NCI-H345 (cell line): ENCODE results near the gene ADAM12.
"Not testable (repeated sequence)": the region's sequence is repeated elsewhere in the genome, so short reads cannot be mapped to it uniquely, and the experiment has no call there.

Source experiments
- DNase-seq: peaks from one replicate; lab custom pipeline; 2025; lab: John Stamatoyannopoulos, UW

Gene ADAM12

GRCh38 chr10:126373972-126374371 lies 14.3 kb downstream of the ADAM12 start:
- DNase-seq: no peak

GRCh38 chr10:126373147-126373546 lies 15.1 kb downstream of the ADAM12 start:
- no peak for DNase-seq

DNA sequence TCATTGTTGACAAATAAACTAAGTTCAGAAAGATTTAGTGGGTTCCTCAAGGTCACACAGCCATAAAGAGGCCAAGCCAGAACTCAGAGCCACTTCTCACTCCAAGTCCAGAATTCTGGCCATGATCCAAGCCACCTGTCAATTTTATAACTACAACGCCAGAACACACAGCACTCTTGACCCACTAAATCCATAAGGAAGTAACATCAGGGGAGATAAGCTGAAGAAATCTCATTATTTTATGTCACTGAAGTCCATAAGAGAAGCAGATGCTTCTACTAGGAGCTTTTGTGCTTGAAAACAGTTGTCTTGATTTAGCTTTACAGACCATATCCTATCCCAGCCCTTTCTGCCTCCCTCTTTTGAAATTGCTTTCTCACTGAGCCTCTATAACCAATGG lies 15.9 kb downstream of the ADAM12 start:
- no peak for DNase-seq

- no peak for DNase-seq
These were observed 19.1 kb downstream of the ADAM12 start for GRCh38 chr10:126369125-126369710.

GRCh38 chr10:126357169-126357568 lies 31.1 kb downstream of the ADAM12 start:
- no peak for DNase-seq

GRCh38 chr10:126353666-126354065 lies 34.6 kb downstream of the ADAM12 start:
- no peak for DNase-seq

DNA sequence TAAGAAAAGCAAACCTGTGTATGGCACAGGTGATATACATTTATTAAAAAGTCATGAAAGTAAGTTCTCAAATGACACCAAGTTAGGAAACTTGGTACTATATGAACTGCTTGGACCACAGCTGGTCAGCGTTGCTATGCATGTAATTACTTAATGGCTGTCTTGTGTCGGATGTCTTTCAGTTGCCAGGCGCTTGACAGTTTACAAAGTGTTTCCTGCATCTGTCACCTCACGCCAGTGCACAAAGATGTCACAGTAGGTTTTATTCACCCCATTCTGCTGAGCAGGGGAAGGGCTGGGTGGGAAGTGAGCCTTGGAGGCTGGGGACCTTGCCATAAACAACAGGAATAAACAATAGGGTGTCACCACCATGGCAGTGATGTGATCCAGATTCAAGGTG lies 35.8 kb downstream of the ADAM12 start:
- no peak for DNase-seq

- DNase-seq: no peak
These were observed 37.3 kb downstream of the ADAM12 start for GRCh38 chr10:126351021-126351420.

DNA sequence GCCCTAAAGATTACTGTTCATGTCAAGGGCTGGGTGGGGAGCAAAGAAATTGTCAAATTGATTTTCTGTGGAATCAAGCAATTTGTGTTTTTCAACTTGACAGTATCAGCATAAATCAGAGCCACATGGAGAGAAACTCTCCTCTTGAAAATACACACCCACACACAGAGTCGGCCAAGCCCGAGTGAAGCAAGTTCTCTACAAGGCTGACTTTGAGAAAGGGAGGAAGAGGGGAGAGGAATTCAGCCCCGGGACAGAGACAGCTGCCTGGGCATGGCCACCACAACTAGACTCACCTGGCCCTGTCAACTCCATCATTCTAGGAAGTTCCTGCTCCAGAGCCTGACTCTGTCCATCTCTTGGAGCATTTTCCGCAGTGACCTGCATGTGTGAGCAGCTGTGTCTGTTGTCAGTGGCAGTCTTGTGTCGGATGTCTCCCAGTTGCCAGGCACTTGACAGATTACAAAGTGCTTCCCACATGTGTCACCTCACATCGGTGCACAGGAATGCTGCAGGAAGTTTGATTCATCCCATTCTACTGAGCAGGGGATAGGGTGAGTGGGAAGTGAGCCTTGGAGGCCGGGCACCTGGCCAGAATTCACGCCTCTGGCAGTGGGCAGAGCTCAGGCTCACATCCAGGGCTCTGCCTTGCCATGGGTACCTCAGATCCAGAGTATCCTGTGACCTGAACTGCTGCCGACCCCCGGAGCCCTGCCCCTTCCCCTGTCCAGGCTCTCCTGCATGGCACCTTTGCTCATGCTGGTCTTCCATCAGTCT lies 37.9 kb downstream of the ADAM12 start:
- DNase-seq: no peak

GRCh38 chr10:126349676-126350075 lies 38.6 kb downstream of the ADAM12 start:
- no peak for DNase-seq

DNA sequence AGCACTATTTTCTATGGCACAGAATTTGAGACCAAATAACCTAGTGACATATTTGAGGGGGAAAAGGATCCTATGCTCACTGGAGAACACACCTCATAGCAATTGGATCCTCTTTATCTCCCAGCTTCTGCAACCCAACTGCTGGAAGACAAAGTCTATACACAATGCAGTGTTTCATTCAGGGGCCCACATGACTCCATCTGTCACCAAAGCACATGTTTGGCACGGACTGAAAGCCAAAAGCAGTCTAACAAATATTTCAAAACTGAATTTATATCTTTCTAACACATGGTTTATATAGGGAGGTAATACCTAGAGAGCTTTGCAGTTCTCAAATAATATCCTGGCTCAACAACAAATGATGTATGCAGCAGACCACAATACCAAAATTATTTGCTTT lies 39.2 kb downstream of the ADAM12 start:
- no peak for DNase-seq

DNA sequence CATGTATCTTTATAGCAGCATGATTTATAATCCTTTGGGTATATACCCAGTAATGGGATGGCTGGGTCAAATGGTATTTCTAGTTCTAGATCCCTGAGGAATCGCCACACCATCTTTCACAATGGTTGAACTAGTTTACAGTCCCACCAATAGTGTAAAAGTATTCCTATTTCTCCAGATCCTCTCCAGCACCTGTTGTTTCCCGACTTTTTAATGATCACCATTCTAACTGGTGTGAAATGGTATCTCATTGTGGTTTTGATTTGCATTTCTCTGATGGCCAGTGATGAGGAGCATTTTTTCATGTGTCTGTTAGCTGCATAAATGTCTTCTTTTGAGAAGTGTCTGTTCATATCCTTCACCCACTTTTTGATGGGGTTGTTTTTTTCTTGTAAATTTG lies 44.8 kb downstream of the ADAM12 start:
- not testable (repeated sequence) for DNase-seq

- DNase-seq: no peak
These were observed 45.6 kb downstream of the ADAM12 start for GRCh38 chr10:126342680-126343079.

DNA sequence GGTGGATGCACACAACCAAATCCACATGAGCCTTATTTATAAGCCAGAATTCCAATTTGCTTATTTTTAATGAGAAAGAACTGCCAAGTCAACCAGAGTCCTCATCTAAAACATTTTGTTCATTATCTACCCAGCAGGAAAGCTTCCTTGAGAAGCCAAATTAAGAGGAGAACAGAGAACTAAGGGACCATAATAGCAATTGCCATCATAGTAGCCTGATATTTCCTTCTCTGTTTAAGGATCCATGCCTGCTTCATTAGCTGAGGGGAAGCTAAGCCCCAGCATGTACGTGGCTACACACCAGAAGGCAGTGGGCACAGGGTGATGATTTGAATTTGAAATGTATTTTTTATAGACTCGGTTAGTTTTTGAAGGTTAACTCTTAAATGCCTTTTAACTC lies 46.8 kb downstream of the ADAM12 start:
- DNase-seq: no peak

- DNase-seq: no peak
These were observed 50.9 kb downstream of the ADAM12 start for GRCh38 chr10:126337251-126337810.

DNA sequence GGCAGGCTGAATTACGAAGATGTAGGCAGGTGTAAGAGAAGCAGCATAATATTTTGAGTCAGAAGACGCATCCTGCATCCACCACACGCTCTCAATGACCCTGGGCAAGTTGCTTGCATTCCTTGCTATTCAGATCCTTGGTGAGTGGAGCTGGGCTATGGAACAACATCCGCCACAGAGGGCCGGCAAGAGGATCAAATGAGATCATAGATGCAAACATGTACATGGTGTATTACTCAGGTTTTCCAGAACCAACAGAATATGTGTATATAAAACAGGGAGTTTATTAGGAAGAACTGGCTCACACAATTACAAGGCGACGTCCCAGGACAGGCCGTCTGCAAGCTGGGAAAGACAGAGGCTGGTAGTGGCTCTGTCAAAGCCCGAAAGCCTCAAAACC lies 51.5 kb downstream of the ADAM12 start:
- no peak for DNase-seq

- DNase-seq: no peak
These were observed 54.0 kb downstream of the ADAM12 start for GRCh38 chr10:126334272-126334671.

DNA sequence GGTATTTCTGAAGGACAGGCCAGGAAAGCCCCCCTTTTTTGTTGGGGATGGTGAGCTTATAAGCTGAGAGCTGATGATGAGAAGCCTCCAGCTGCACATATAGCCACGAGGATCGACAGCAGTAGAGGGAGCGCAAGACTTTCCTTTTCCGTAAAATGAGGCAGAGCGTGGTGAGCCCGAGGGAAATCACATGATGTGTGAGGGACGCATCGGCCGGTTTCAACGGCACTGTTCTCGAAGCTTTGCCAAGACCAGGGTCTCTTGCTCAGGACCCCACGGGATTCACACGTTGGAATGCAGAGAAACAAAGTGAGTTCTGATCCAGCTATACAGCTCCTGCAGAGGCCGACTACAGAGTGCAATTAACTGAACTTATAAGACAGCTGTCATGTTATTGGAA lies 55.7 kb downstream of the ADAM12 start:
- DNase-seq: no peak

DNA sequence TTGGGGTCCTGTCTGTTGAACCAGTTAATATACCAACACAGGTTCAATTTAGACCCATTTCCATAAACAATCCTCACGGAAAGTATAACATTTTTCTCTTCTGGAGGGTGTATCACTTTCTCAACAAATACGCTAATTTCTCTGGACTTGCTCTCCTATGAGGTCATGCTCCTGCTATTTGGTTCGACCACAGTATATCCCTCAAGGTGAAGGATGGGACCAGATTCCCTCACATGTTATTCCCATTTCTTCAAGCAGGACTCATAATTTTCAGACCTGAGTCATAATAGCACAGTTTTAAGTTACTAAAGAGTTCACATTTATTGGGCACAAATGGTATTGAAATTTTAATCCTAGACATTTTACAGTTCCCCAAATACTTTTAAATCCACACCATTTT lies 57.2 kb downstream of the ADAM12 start:
- DNase-seq: no peak

DNA sequence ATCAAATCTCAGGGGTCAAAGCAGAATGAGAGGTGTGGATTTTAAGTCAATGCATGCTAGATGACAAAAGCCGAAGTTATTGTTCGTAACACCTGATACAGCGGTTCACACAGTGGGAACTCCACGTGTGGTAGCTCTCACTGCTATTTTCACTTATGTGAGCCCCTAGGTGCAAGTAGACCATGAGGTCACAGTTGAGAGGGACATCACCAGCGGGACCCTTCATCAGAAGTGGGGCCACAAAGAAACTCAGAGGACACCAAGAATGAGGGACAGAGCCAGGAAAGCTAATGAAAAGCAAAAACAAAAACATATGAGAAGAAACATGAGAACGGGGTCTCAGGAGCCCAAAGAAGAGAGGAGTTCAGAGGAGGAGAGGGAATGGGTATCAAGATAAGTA lies 63.5 kb downstream of the ADAM12 start:
- no peak for DNase-seq

DNA sequence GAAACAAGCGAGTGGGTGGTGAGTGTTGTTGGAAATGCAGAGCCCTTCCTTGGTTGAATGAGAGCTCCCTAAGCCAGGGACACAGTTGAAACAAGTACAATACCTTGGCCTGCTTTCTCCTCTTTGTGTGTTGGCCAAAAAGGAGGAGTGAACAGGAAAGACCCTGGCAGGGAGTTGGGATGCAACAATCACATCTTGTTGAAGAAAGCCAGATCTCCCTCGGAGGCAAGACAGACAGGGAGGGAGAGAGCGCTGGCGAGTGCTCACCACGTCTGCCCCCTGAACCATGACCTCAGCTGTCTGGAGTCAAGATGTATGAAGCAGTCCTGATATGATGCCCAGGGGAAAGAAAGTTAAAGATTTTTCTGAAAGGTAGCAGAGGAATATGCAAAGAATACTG lies 66.8 kb downstream of the ADAM12 start:
- DNase-seq: no peak

DNA sequence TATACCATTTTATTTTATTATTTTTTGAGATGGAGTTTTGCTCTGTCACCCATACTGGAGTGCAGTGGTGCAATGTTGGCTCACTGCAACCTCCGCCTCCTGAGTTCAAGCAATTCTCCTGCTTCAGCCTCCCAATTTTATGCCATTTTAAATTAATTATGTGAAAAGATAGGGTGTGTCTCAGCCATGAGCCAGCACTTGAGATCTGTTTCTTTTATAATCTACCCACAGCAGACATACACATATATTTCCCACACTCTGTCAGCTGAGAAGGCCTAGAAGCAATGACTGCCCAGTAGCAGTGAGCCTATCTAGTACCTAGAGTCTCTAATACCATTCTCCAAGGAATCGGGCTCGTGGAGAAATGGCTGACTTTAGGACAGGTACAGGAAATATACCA lies 70.5 kb downstream of the ADAM12 start:
- no peak for DNase-seq

GRCh38 chr10:126315494-126316177 lies 72.6 kb downstream of the ADAM12 start:
- DNase-seq: no peak
